Keratinocyte (primary cell): ENCODE data around the gene ATXN10.

ENCODE experiments used
- EZH2 ChIP-seq: IDR thresholded peaks from one replicate; pipeline ENCODE4 v1.6.1; 2012; ENCODE audit warnings: inconsistent platforms, mild to moderate bottlenecking, low read length, moderate library complexity
- TF ChIP-seq, protein P1 (sequence below), 3 experiments: IDR thresholded peaks in 1 of 3; conservative IDR thresholded peaks in 1 of 3; optimal IDR thresholded peaks in 1 of 3; 2 replicates in 2 of 3; 3 replicates in 1 of 3; pipeline versions ENCODE3 to v1.5.1; 2011; ENCODE audit warnings: low read length in 3 of 3, mild to moderate bottlenecking in 3 of 3, moderate library complexity in 2 of 3, control low read depth in 1 of 3, inconsistent platforms in 1 of 3; ENCODE audit not compliant: insufficient read depth in 2 of 3; ENCODE audit errors: extremely low read depth in 1 of 3

DNA sequence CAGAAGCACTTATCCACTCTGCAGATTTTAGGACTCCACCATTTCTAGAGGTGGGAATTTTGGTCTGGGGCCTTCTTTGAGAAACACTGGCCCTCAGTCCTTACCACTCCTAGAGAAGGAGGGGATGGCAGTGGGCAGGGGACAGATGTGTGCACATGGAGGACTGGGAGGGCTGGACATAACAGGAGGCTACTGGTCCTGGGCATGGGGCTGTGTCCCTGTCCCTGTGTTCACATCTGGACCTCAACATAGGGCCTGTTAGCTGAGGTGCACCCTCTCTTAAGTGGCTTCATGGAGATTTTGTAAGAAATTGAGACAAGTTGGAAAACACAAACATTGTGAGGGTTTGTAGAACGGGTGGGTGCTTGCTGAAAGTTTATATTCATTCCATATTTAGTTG lies 103.4 kb downstream of the ATXN10 start:
- TF ChIP-seq EZH2, result no peak
- TF ChIP-seq, protein P1, sequence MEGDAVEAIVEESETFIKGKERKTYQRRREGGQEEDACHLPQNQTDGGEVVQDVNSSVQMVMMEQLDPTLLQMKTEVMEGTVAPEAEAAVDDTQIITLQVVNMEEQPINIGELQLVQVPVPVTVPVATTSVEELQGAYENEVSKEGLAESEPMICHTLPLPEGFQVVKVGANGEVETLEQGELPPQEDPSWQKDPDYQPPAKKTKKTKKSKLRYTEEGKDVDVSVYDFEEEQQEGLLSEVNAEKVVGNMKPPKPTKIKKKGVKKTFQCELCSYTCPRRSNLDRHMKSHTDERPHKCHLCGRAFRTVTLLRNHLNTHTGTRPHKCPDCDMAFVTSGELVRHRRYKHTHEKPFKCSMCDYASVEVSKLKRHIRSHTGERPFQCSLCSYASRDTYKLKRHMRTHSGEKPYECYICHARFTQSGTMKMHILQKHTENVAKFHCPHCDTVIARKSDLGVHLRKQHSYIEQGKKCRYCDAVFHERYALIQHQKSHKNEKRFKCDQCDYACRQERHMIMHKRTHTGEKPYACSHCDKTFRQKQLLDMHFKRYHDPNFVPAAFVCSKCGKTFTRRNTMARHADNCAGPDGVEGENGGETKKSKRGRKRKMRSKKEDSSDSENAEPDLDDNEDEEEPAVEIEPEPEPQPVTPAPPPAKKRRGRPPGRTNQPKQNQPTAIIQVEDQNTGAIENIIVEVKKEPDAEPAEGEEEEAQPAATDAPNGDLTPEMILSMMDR (optimal IDR thresholded peaks at IDR 0.05 in 1 of 3, IDR thresholded peaks at IDR 0.05 in 1 of 3, conservative IDR thresholded peaks at IDR 0.05 in 1 of 3; ENCODE audit: extremely low read depth in 1 of 3, insufficient read depth in 2 of 3, low read length in 3 of 3), result no peak
